Colonic mucosa (tissue), 4 donors: ENCODE results near the gene STRAP. TPM values are rescaled to one million over a fixed set of nuclear protein-coding genes. Genes with fewer than 3 reads are reported as not detected.
A peak's percentile ranks its signal among the peaks of the same experiment; 100 is the strongest.
"Not testable (repeated sequence)": the region's sequence is repeated elsewhere in the genome, so short reads cannot be mapped to it uniquely, and the experiment has no call there.

Experiments
- DNase-seq: peaks from one replicate; pipeline ENCODE4 v3.0.0-alpha.2; 2020
- H3K27ac ChIP-seq: fragments of 200-600 bp; one replicate; pipeline ENCODE4 v1.8.0; 2021
- H3K27me3 ChIP-seq: fragments of 200-600 bp; one replicate; pipeline ENCODE4 v1.8.0; 2021
- H3K36me3 ChIP-seq: fragments of 200-600 bp; one replicate; pipeline ENCODE4 v1.8.0; 2021
- H3K4me1 ChIP-seq: fragments of 200-600 bp; one replicate; pipeline ENCODE4 v1.8.0; 2021; ENCODE audit warnings: mild to moderate bottlenecking
- H3K4me3 ChIP-seq: fragments of 200-600 bp; one replicate; pipeline ENCODE4 v1.8.0; 2021
- H3K9ac ChIP-seq, 2 donors: one replicate each; pipeline ENCODE4 v1.7.0; 2013; ENCODE audit warnings: control low read depth in 2 of 2, low read depth in 2 of 2, low read length in 2 of 2
- H3K9me3 ChIP-seq: fragments of 200-600 bp; one replicate; pipeline ENCODE4 v1.8.0; 2021
- CTCF ChIP-seq: fragments of 200-600 bp; IDR thresholded peaks from one replicate; pipeline ENCODE4 v1.8.0; 2022; ENCODE audit warnings: antibody characterized with exemption, mild to moderate bottlenecking
- intact Hi-C: fragments of 100-400 bp; cut with DNase I; formaldehyde crosslinking; loops from one replicate; pipeline ENCODE4 v1.14.1; 2022
- total RNA-seq, 2 donors: library from RNA; stranded (reverse); fragmentation: NEBNext Ultra II Directional in 1 of 2; extraction: Animal tissue kit (Norgen Biotek cat#: 25700) in 1 of 2; gene quantifications; one replicate each; pipeline ENCODE4 v1.2.1, GENCODE V29; 2021
- donor health status: healthy.
- donor health status: DM: no; HTN: no; CAD: no.
- donor health status: DM: no; HTN: no; CAD: no.

The STRAP gene
- total RNA-seq, 2 donors from 2014 or later = 85.3 to 108 TPM

GRCh38 chr12:15910468-15910863, 28.3 kb downstream of the STRAP start:
- H3K27ac ChIP-seq = peak overlapping the region; percentile 95
- no peak for DNase-seq
- no peaks in the 10 kb centered on the region for H3K9me3 ChIP-seq
- intact Hi-C loops = no loop called here
- no peak for TF ChIP-seq CTCF
- H3K27me3 ChIP-seq = no peaks in the 10 kb centered on the region
- no peaks in the 10 kb centered on the region for H3K4me1 ChIP-seq
- H3K9ac ChIP-seq = peak overlapping the region in 1 of 2 donors; percentile 84
- no peaks in the 10 kb centered on the region for H3K36me3 ChIP-seq
- H3K4me3 ChIP-seq = peak overlapping the region; percentile 64

GRCh38 chr12:15910864-15911721, 28.9 kb downstream of the STRAP start, which contains the start of gene DERA:
TSS of gene DERA (plus strand) at chr12:15911332. CDS start at chr12:15911384, 52 bp downstream.
- no peaks in the 10 kb centered on the region for H3K4me1 ChIP-seq
- no peaks in the 10 kb centered on the region for H3K27me3 ChIP-seq
- H3K9me3 ChIP-seq = no peaks in the 10 kb centered on the region
- peak within 1 kb of the TSS; percentile 84 to 89 for H3K9ac ChIP-seq
- H3K27ac ChIP-seq = peak within 1 kb of the TSS; percentile 95
- H3K36me3 ChIP-seq = no peaks in the 10 kb centered on the region
- H3K4me3 ChIP-seq = peak within 1 kb of the TSS; percentile 64
- no peak for TF ChIP-seq CTCF
- peak; percentile 90 for DNase-seq
- intact Hi-C loops = no loop called here

- H3K4me1 ChIP-seq, H3K36me3 ChIP-seq, H3K9me3 ChIP-seq, intact Hi-C loops, DNase-seq, H3K27me3 ChIP-seq: not testable (repeated sequence)
- peak overlapping the region; percentile 64 for H3K4me3 ChIP-seq
- H3K9ac ChIP-seq = peak overlapping the region; percentile 84 to 89
- H3K27ac ChIP-seq = peak overlapping the region; percentile 95
Measured at GRCh38 chr12:15911931-15912330, 29.7 kb downstream of the STRAP start.

- H3K4me1 ChIP-seq, H3K9ac ChIP-seq, H3K27me3 ChIP-seq, H3K4me3 ChIP-seq, DNase-seq, intact Hi-C loops, H3K27ac ChIP-seq, H3K9me3 ChIP-seq, H3K36me3 ChIP-seq: not testable (repeated sequence)
Measured at GRCh38 chr12:15914131-15914530, 31.9 kb downstream of the STRAP start.

GRCh38 chr12:15918066-15918465, 35.9 kb downstream of the STRAP start:
- no peaks in the 10 kb centered on the region for H3K4me1 ChIP-seq
- no peak overlapping the region for H3K27ac ChIP-seq
- intact Hi-C loops = no loop called here
- H3K27me3 ChIP-seq = no peaks in the 10 kb centered on the region
- no peaks in the 10 kb centered on the region for H3K9me3 ChIP-seq
- no peaks in the 10 kb centered on the region for H3K36me3 ChIP-seq
- no peak overlapping the region for H3K4me3 ChIP-seq
- no peak overlapping the region for H3K9ac ChIP-seq
- DNase-seq = no peak
- TF ChIP-seq CTCF = no peak

GRCh38 chr12:15919418-15919817, 37.2 kb downstream of the STRAP start:
- no peak overlapping the region for H3K27ac ChIP-seq
- H3K4me3 ChIP-seq = no peak overlapping the region
- intact Hi-C loops = no loop called here
- TF ChIP-seq CTCF = no peak
- no peaks in the 10 kb centered on the region for H3K36me3 ChIP-seq
- no peaks in the 10 kb centered on the region for H3K9me3 ChIP-seq
- no peak overlapping the region for H3K9ac ChIP-seq
- H3K27me3 ChIP-seq = no peaks in the 10 kb centered on the region
- no peak for DNase-seq
- H3K4me1 ChIP-seq = no peaks in the 10 kb centered on the region
